GM18498 (cell line): ENCODE data around the gene MYL9.
"Not testable (repeated sequence)": the region's sequence is repeated elsewhere in the genome, so short reads cannot be mapped to it uniquely, and the experiment has no call there.

Experiments
- ATAC-seq: cut with Tn5 transposase; IDR thresholded peaks from one replicate; pipeline ENCODE4 v1.9.1; 2021; ENCODE audit warnings: mild to moderate bottlenecking, moderate library complexity; ENCODE audit not compliant: unreplicated experiment

The MYL9 gene

GRCh38 chr20:36541227-36541767, at the start of gene MYL9:
Gene MYL9, plus strand, starts transcription at chr20:36541519. Its CDS starts 3,366 bp downstream, at chr20:36544885.
- ATAC-seq, result no peak

- ATAC-seq, result peak; percentile 66
These were observed 49.3 kb upstream of the MYL9 start for GRCh38 chr20:36491901-36492617.

GRCh38 chr20:36493051-36493800, 48.1 kb upstream of the MYL9 start:
- no peak for ATAC-seq

GRCh38 chr20:36493801-36494114, 47.6 kb upstream of the MYL9 start:
- ATAC-seq, result no peak

GRCh38 chr20:36496707-36497669, 44.3 kb upstream of the MYL9 start:
- no peak for ATAC-seq

GRCh38 chr20:36497856-36498255, 43.5 kb upstream of the MYL9 start:
- ATAC-seq, result no peak

GRCh38 chr20:36498386-36499179, 42.7 kb upstream of the MYL9 start:
- no peak for ATAC-seq

GRCh38 chr20:36499211-36499610, 42.1 kb upstream of the MYL9 start:
- no peak for ATAC-seq

- ATAC-seq, result no peak
These were observed 41.4 kb upstream of the MYL9 start for GRCh38 chr20:36499723-36500501.

GRCh38 chr20:36501367-36502006, 39.8 kb upstream of the MYL9 start:
- ATAC-seq, result no peak

GRCh38 chr20:36504295-36504694, 37.0 kb upstream of the MYL9 start:
- no peak for ATAC-seq

- no peak for ATAC-seq
These were observed 35.1 kb upstream of the MYL9 start for GRCh38 chr20:36506253-36506652.

GRCh38 chr20:36507746-36508145, 33.6 kb upstream of the MYL9 start:
- ATAC-seq, result no peak

- ATAC-seq, result no peak
These were observed 22.2 kb upstream of the MYL9 start for GRCh38 chr20:36519012-36519719.

- ATAC-seq, result no peak
These were observed 21.4 kb upstream of the MYL9 start for GRCh38 chr20:36519944-36520343.

- no peak for ATAC-seq
These were observed 19.8 kb upstream of the MYL9 start for GRCh38 chr20:36521526-36521925.

- ATAC-seq, result not testable (repeated sequence)
These were observed 18.9 kb upstream of the MYL9 start for GRCh38 chr20:36522412-36522811.

GRCh38 chr20:36523341-36523740, 18.0 kb upstream of the MYL9 start:
- no peak for ATAC-seq
